Suprapubic skin (tissue), 4 donors: ENCODE measurements around the gene TACC3.

Experiments used
- CTCF ChIP-seq, 2 donors: fragments of 200-600 bp in 1 of 2; fragments of 450-650 bp in 1 of 2; sonication (generic) in 1 of 2; IDR thresholded peaks; one replicate each; pipeline ENCODE4 v1.5.1; 2016 to 2019; ENCODE audit warnings: antibody characterized with exemption in 2 of 2, mild to moderate bottlenecking in 1 of 2, moderate library complexity in 1 of 2
- EP300 ChIP-seq: sonication (generic); formaldehyde crosslinking; IDR thresholded peaks from one replicate; pipeline ENCODE4 v1.6.1; 2017; ENCODE audit warnings: antibody characterized with exemption
- POLR2A ChIP-seq, 2 donors: fragments of 450-650 bp; IDR thresholded peaks; one replicate each; pipeline ENCODE4 v1.6.1; 2017; ENCODE audit warnings: antibody characterized with exemption in 2 of 2, mild to moderate bottlenecking in 2 of 2, moderate library complexity in 2 of 2
- POLR2AphosphoS5 ChIP-seq, 3 donors: sonication (generic); formaldehyde crosslinking; IDR thresholded peaks; one replicate each; pipeline ENCODE4 v1.6.1; 2017; ENCODE audit warnings: antibody characterized with exemption in 3 of 3

GRCh38 chr4:1728061-1728980 lies 7.0 kb downstream of the TACC3 start:
- TF ChIP-seq CTCF (IDR thresholded peaks at IDR 0.05) (no peak), POLR2A (IDR thresholded peaks at IDR 0.05) (no peak), POLR2AphosphoS5 (IDR thresholded peaks at IDR 0.05) (no peak), EP300 (no peak)
